ENCODE data around the gene KCNK10. TPM values are rescaled to one million over a fixed set of nuclear protein-coding genes. Genes with fewer than 3 reads are reported as not detected.

Gene KCNK10
- total RNA-seq, 1 donor, result under 0.01 TPM

GRCh38 chr14:88218119-88218915 is 104.8 kb downstream of the KCNK10 start:
- TF ChIP-seq CTCF (IDR thresholded peaks at IDR 0.05; ENCODE audit: extremely low read depth, low read depth, low read length), result no peak
- no peak overlapping the region for H3K27ac ChIP-seq (ENCODE audit: low read depth, low read length)
- DNase-seq (ENCODE audit: insufficient read length, low spot score, missing footprints), result no peak
- H3K36me3 ChIP-seq (ENCODE audit: insufficient read depth, low read length), result no peaks in the 10 kb centered on the region
- H3K27me3 ChIP-seq (ENCODE audit: insufficient read depth, low read length), result no peaks in the 10 kb centered on the region
- no peak overlapping the region for H2AFZ ChIP-seq (ENCODE audit: low read length)
- H3K9me3 ChIP-seq (ENCODE audit: low read depth, low read length), result no peaks in the 10 kb centered on the region
- no peaks in the 10 kb centered on the region for H3K79me2 ChIP-seq (ENCODE audit: insufficient read depth, low read length)
- no peak overlapping the region for H3K4me2 ChIP-seq (ENCODE audit: insufficient read depth, low read length)
- H4K20me1 ChIP-seq (ENCODE audit: insufficient read depth, low read length), result no peaks in the 10 kb centered on the region
- H3K4me3 ChIP-seq (ENCODE audit: insufficient read depth, low read length), result no peak overlapping the region
- H3K4me1 ChIP-seq (ENCODE audit: insufficient read depth, low read length), result no peaks in the 10 kb centered on the region

- H3K79me2 ChIP-seq (ENCODE audit: insufficient read depth, low read length), result no peaks in the 10 kb centered on the region
- H3K4me2 ChIP-seq (ENCODE audit: insufficient read depth, low read length), result no peak overlapping the region
- H3K4me1 ChIP-seq (ENCODE audit: insufficient read depth, low read length), result no peaks in the 10 kb centered on the region
- no peaks in the 10 kb centered on the region for H3K9me3 ChIP-seq (ENCODE audit: low read depth, low read length)
- H3K36me3 ChIP-seq (ENCODE audit: insufficient read depth, low read length), result no peaks in the 10 kb centered on the region
- H2AFZ ChIP-seq (ENCODE audit: low read length), result no peak overlapping the region
- H4K20me1 ChIP-seq (ENCODE audit: insufficient read depth, low read length), result no peaks in the 10 kb centered on the region
- no peaks in the 10 kb centered on the region for H3K27me3 ChIP-seq (ENCODE audit: insufficient read depth, low read length)
- no peak overlapping the region for H3K4me3 ChIP-seq (ENCODE audit: insufficient read depth, low read length)
- DNase-seq (ENCODE audit: insufficient read length, low spot score, missing footprints), result no peak
- no peak for TF ChIP-seq CTCF (IDR thresholded peaks at IDR 0.05; ENCODE audit: extremely low read depth, low read depth, low read length)
- H3K27ac ChIP-seq (ENCODE audit: low read depth, low read length), result no peak overlapping the region
These were observed 110.4 kb downstream of the KCNK10 start for GRCh38 chr14:88212691-88213090.

GRCh38 chr14:88210426-88210825 is 112.6 kb downstream of the KCNK10 start:
- H2AFZ ChIP-seq (ENCODE audit: low read length), result no peak overlapping the region
- no peaks in the 10 kb centered on the region for H3K36me3 ChIP-seq (ENCODE audit: insufficient read depth, low read length)
- TF ChIP-seq CTCF (IDR thresholded peaks at IDR 0.05; ENCODE audit: extremely low read depth, low read depth, low read length), result no peak
- H4K20me1 ChIP-seq (ENCODE audit: insufficient read depth, low read length), result no peaks in the 10 kb centered on the region
- no peaks in the 10 kb centered on the region for H3K79me2 ChIP-seq (ENCODE audit: insufficient read depth, low read length)
- H3K4me3 ChIP-seq (ENCODE audit: insufficient read depth, low read length), result no peak overlapping the region
- H3K27ac ChIP-seq (ENCODE audit: low read depth, low read length), result no peak overlapping the region
- no peaks in the 10 kb centered on the region for H3K27me3 ChIP-seq (ENCODE audit: insufficient read depth, low read length)
- no peaks in the 10 kb centered on the region for H3K9me3 ChIP-seq (ENCODE audit: low read depth, low read length)
- no peak for DNase-seq (ENCODE audit: insufficient read length, low spot score, missing footprints)
- no peak overlapping the region for H3K4me2 ChIP-seq (ENCODE audit: insufficient read depth, low read length)
- no peaks in the 10 kb centered on the region for H3K4me1 ChIP-seq (ENCODE audit: insufficient read depth, low read length)

- Histone ChIP-seq H3K36me3 (ENCODE audit: insufficient read depth, low read length) (no peaks in the 10 kb centered on the region), H3K27me3 (ENCODE audit: insufficient read depth, low read length) (no peaks in the 10 kb centered on the region), H4K20me1 (ENCODE audit: insufficient read depth, low read length) (no peaks in the 10 kb centered on the region), H3K27ac (ENCODE audit: low read depth, low read length) (no peak overlapping the region), H3K9me3 (ENCODE audit: low read depth, low read length) (no peaks in the 10 kb centered on the region), H3K4me3 (ENCODE audit: insufficient read depth, low read length) (no peak overlapping the region), H3K4me2 (ENCODE audit: insufficient read depth, low read length) (no peak overlapping the region), H3K79me2 (ENCODE audit: insufficient read depth, low read length) (no peaks in the 10 kb centered on the region), H3K4me1 (ENCODE audit: insufficient read depth, low read length) (no peaks in the 10 kb centered on the region), H2AFZ (ENCODE audit: low read length) (no peak overlapping the region)
- no peak for TF ChIP-seq CTCF (IDR thresholded peaks at IDR 0.05; ENCODE audit: extremely low read depth, low read depth, low read length)
- no peak for DNase-seq (ENCODE audit: insufficient read length, low spot score, missing footprints)
These were observed 113.8 kb downstream of the KCNK10 start for GRCh38 chr14:88209273-88209672.
